OCI-LY1 (cell line): Measurements from ENCODE around the gene OR2G3.

Experiments used
- H2AFZ ChIP-seq: fragments of 200-600 bp; sonication (generic), shearing (Covaris generic); 2 replicates; pipeline ENCODE4 v1.6.0; 2014; ENCODE audit warnings: antibody characterized with exemption, mild to moderate bottlenecking, low read length
- H3F3A ChIP-seq: fragments of 200-600 bp; sonication (generic), shearing (Covaris generic); 2 replicates; pipeline ENCODE4 v1.6.0; 2014; ENCODE audit warnings: mild to moderate bottlenecking, antibody characterized with exemption, low read length, moderate library complexity; ENCODE audit not compliant: insufficient read depth
- H3K27ac ChIP-seq: fragments of 200-600 bp; sonication (generic); 2 replicates; pipeline ENCODE4 v1.5.1; 2014; ENCODE audit warnings: low read length, mixed run types, mild to moderate bottlenecking, low read depth; ENCODE audit not compliant: poor library complexity, severe bottlenecking
- H3K27me3 ChIP-seq: fragments of 200-600 bp; sonication (generic); 2 replicates; pipeline ENCODE4 v1.6.0; 2014; ENCODE audit warnings: antibody characterized with exemption, mild to moderate bottlenecking, low read length, moderate library complexity; ENCODE audit not compliant: insufficient read depth
- H3K36me3 ChIP-seq: fragments of 200-600 bp; sonication (generic); 2 replicates; pipeline ENCODE4 v1.6.1; 2014; ENCODE audit warnings: mild to moderate bottlenecking, antibody characterized with exemption, low read length, moderate library complexity, mixed read lengths; ENCODE audit not compliant: insufficient read depth
- H3K4me1 ChIP-seq: fragments of 200-600 bp; sonication (generic); 2 replicates; pipeline ENCODE4 v1.5.1; 2014; ENCODE audit warnings: mild to moderate bottlenecking, low read length, moderate library complexity; ENCODE audit not compliant: insufficient read depth, severe bottlenecking
- H3K4me2 ChIP-seq: fragments of 200-600 bp; sonication (generic), shearing (Covaris generic); 2 replicates; pipeline ENCODE4 v1.6.1; 2014; ENCODE audit warnings: low read length
- H3K4me3 ChIP-seq: fragments of 200-600 bp; sonication (generic); 2 replicates; pipeline ENCODE4 v1.5.1; 2014; ENCODE audit warnings: low read length, low read depth, mild to moderate bottlenecking, mixed read lengths; ENCODE audit not compliant: poor library complexity, severe bottlenecking
- H3K79me2 ChIP-seq: fragments of 200-600 bp; shearing (Covaris generic); 2 replicates; pipeline ENCODE4 v1.6.1; 2016; ENCODE audit warnings: mixed run types, low read length, mixed read lengths; ENCODE audit not compliant: insufficient read depth
- H3K9ac ChIP-seq: fragments of 200-600 bp; sonication (generic), shearing (Covaris generic); 2 replicates; pipeline ENCODE4 v1.6.1; 2014; ENCODE audit warnings: mild to moderate bottlenecking, low read length, mixed read lengths
- H3K9me2 ChIP-seq: fragments of 200-600 bp; sonication (generic), shearing (Covaris generic); 2 replicates; pipeline ENCODE4 v1.6.1; 2014; ENCODE audit warnings: low read depth, mild to moderate bottlenecking, low read length, mixed read lengths
- H3K9me3 ChIP-seq: fragments of 200-600 bp; shearing (Covaris generic); 2 replicates; pipeline ENCODE4 v1.6.1; 2014; ENCODE audit warnings: low read length, mixed read lengths
- H4K20me1 ChIP-seq: fragments of 200-600 bp; sonication (generic), shearing (Covaris generic); 2 replicates; pipeline ENCODE4 v1.6.0; 2016; ENCODE audit warnings: mild to moderate bottlenecking, low read length; ENCODE audit not compliant: insufficient read depth
- EZH2 ChIP-seq: fragments of 200-600 bp; sonication (generic), shearing (Covaris generic); IDR thresholded peaks from 2 replicates; pipeline ENCODE4 v1.8.0; 2017; ENCODE audit warnings: borderline replicate concordance, mixed run types, mild to moderate bottlenecking, antibody characterized with exemption, low read length, moderate library complexity, mixed read lengths
- TF ChIP-seq, protein P1 (sequence below): fragments of 200-600 bp; sonication (generic), shearing (Covaris generic); IDR thresholded peaks from 2 replicates; pipeline ENCODE4 v1.5.1; 2017; ENCODE audit warnings: mild to moderate bottlenecking, antibody characterized with exemption, low read length, moderate library complexity, mixed read lengths

The OR2G3 gene

DNA sequence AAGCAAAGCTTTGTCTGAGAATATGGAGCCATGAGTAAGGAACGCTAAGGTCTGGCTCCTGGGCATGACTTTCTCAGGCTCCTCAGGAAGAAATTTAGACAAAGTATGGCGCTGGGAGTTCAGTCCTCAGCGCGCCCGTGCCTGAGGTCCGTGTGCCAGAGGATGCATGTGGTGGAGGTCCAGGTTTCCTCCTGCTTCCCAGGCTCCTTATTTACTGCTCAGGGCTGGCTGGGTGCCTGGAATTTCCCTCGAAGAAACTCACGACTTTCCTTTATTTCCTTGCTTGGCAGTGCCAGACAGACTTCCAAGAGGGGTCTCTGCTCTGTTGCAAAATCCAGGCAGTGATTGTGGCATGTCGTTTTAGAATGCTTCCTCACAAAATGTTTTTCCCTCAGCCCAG lies 43.2 kb upstream of the OR2G3 start:
- no peaks in the 10 kb centered on the region for H3K27me3 ChIP-seq
- H2AFZ ChIP-seq = no peak overlapping the region
- no peak overlapping the region for H3K4me2 ChIP-seq
- H3K79me2 ChIP-seq = no peaks in the 10 kb centered on the region
- TF ChIP-seq EZH2 = no peak
- TF ChIP-seq, protein P1, sequence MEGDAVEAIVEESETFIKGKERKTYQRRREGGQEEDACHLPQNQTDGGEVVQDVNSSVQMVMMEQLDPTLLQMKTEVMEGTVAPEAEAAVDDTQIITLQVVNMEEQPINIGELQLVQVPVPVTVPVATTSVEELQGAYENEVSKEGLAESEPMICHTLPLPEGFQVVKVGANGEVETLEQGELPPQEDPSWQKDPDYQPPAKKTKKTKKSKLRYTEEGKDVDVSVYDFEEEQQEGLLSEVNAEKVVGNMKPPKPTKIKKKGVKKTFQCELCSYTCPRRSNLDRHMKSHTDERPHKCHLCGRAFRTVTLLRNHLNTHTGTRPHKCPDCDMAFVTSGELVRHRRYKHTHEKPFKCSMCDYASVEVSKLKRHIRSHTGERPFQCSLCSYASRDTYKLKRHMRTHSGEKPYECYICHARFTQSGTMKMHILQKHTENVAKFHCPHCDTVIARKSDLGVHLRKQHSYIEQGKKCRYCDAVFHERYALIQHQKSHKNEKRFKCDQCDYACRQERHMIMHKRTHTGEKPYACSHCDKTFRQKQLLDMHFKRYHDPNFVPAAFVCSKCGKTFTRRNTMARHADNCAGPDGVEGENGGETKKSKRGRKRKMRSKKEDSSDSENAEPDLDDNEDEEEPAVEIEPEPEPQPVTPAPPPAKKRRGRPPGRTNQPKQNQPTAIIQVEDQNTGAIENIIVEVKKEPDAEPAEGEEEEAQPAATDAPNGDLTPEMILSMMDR = no peak
- no peak overlapping the region for H3K9ac ChIP-seq
- no peaks in the 10 kb centered on the region for H3K36me3 ChIP-seq
- no peaks in the 10 kb centered on the region for H3K4me1 ChIP-seq
- H3K27ac ChIP-seq = no peak overlapping the region
- H3F3A ChIP-seq = no peaks in the 10 kb centered on the region
- no peaks in the 10 kb centered on the region for H3K9me3 ChIP-seq
- no peaks in the 10 kb centered on the region for H3K9me2 ChIP-seq
- H3K4me3 ChIP-seq = no peak overlapping the region
- H4K20me1 ChIP-seq = no peaks in the 10 kb centered on the region

DNA sequence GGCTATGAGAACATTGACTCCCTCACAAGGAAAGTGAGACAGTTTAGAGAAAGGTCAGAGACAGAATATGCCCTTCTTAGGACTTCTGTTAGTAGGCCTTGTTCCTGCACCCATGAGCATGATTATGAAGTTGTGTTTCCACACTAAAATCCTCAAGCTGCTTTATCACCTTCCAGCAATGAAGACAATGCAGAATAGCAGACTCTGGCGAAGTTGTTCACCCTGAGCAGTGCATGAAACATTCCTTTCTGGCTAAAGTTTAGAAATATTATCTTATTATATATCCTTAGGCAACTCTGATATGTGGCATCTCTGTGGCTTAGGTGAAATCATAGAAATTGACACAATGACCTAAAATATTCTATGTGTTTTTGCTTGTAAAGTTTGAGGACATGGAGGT lies 31.1 kb upstream of the OR2G3 start:
- Histone ChIP-seq H3K79me2 (no peaks in the 10 kb centered on the region), H4K20me1 (no peaks in the 10 kb centered on the region), H3K4me1 (no peaks in the 10 kb centered on the region), H3K9me2 (no peaks in the 10 kb centered on the region), H3K9me3 (no peaks in the 10 kb centered on the region), H3K9ac (no peak overlapping the region), H3K27ac (no peak overlapping the region), H3F3A (no peaks in the 10 kb centered on the region), H3K4me2 (no peak overlapping the region), H3K36me3 (no peaks in the 10 kb centered on the region), H3K4me3 (no peak overlapping the region), H3K27me3 (no peaks in the 10 kb centered on the region), H2AFZ (no peak overlapping the region)
- TF ChIP-seq, protein P1 = no peak
- TF ChIP-seq EZH2 = no peak

DNA sequence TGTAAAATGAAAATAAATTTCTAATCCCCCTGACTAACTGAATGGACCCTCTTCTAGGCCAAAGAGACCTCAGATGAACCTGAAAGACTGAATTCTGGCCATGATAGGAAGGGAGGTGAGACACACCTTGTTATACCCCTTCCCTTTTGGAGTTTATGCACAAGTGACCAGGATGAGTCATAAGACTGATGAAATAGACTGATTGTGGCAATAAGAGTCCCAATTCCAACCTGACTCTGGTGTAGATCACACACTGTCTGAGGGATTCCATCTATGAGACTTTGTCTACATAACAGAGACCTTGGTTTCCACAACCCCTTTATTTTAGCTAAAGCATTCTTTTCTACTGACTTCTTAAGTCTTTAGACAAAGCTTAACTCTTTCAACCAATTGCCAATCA lies 30.7 kb upstream of the OR2G3 start:
- Histone ChIP-seq H4K20me1 (no peaks in the 10 kb centered on the region), H3K79me2 (no peaks in the 10 kb centered on the region), H3K27me3 (no peaks in the 10 kb centered on the region), H3K4me2 (no peak overlapping the region), H3F3A (no peaks in the 10 kb centered on the region), H3K36me3 (no peaks in the 10 kb centered on the region), H3K27ac (no peak overlapping the region), H3K9me3 (no peaks in the 10 kb centered on the region), H3K9ac (no peak overlapping the region), H2AFZ (no peak overlapping the region), H3K9me2 (no peaks in the 10 kb centered on the region), H3K4me1 (no peaks in the 10 kb centered on the region), H3K4me3 (no peak overlapping the region)
- TF ChIP-seq, protein P1 = no peak
- no peak for TF ChIP-seq EZH2
